Measurements from ENCODE around the gene ARSK.
A peak's percentile ranks its signal among the peaks of the same experiment; 100 is the strongest.
"Not testable (repeated sequence)": the region's sequence is repeated elsewhere in the genome, so short reads cannot be mapped to it uniquely, and the experiment has no call there.

Gene ARSK

DNA sequence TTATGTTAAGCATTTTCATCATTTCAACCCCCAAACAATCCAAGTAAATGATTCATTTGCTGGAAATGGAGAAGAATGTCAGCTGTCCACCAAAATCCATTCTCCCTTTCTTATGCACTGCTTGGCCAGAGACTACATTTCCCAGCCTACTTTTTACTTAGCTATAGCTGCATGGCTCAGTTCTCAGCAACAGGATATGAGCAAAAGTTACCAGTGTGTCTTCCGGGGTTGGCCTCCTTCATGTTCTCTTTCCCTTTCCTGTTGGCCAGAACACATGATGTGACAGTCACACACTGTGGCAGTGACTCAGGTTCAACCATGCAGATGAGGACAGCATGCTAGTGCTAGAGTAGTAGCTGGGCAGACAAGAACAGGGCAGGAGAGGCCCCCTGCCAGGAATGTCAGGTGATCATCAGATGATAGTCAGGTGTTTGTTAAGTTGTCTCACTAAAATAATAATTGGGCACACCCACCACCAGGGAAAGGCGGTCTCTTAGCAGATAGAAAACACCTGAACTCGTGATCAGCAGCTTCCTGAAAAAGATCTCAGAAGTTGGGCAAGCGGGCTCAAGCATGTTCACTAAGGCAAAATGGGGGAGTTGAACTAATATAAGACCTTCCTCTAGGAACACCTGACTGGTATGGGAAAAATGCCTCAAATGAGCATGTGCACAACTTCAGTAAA lies 77.2 kb downstream of the ARSK start:
- DNase-seq (ENCODE audit: low read depth), result peak; percentile 73
- H3K4me3 ChIP-seq (ENCODE audit: low read depth, low read length), result no peak overlapping the region
- TF ChIP-seq, protein P1, sequence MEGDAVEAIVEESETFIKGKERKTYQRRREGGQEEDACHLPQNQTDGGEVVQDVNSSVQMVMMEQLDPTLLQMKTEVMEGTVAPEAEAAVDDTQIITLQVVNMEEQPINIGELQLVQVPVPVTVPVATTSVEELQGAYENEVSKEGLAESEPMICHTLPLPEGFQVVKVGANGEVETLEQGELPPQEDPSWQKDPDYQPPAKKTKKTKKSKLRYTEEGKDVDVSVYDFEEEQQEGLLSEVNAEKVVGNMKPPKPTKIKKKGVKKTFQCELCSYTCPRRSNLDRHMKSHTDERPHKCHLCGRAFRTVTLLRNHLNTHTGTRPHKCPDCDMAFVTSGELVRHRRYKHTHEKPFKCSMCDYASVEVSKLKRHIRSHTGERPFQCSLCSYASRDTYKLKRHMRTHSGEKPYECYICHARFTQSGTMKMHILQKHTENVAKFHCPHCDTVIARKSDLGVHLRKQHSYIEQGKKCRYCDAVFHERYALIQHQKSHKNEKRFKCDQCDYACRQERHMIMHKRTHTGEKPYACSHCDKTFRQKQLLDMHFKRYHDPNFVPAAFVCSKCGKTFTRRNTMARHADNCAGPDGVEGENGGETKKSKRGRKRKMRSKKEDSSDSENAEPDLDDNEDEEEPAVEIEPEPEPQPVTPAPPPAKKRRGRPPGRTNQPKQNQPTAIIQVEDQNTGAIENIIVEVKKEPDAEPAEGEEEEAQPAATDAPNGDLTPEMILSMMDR (conservative IDR thresholded peaks at IDR 0.05; ENCODE audit: low read depth, low read length), result no peak

DNA sequence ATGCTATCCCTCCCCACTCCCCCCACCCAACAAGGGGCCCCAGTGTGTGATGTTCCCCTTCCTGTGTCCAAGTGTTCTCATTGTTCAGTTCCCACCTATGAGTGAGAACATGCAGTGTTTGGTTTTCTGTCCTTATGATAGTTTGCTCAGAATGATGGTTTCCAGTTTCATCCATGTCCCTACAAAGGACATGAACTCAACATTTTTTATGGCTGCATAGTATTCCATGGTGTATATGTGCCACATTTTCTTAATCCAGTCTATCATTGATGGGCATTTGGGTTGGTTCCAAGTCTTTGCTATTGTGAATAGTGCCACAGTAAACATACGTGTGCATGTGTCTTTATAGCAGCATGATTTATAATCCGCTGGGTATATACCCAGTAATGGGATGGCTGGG lies 78.0 kb downstream of the ARSK start:
- not testable (repeated sequence) for H3K4me3 ChIP-seq (ENCODE audit: low read depth, low read length); DNase-seq (ENCODE audit: low read depth)

DNA sequence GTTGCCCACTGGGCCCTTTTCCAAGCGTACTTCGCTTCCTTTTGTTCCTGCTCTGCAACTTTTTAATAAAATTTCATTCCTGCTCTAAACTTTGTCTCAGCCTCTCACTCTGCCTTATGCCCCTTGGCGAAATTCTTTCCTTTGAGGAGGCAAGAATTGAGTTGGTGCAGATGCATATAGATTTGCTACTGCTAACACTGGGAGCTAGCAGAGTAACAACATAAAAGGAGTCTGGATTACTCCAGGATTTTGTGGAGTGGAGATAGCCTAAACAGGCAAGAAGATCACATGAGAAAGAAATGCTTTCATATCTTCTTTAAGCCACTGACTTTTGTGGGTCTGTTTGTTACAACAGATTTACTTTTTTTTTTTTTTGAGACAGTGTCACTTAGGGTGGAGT lies 78.8 kb downstream of the ARSK start:
- TF ChIP-seq, protein P1 (conservative IDR thresholded peaks at IDR 0.05; ENCODE audit: low read depth, low read length), result no peak
- no peak for DNase-seq (ENCODE audit: low read depth)
- no peak overlapping the region for H3K4me3 ChIP-seq (ENCODE audit: low read depth, low read length)

DNA sequence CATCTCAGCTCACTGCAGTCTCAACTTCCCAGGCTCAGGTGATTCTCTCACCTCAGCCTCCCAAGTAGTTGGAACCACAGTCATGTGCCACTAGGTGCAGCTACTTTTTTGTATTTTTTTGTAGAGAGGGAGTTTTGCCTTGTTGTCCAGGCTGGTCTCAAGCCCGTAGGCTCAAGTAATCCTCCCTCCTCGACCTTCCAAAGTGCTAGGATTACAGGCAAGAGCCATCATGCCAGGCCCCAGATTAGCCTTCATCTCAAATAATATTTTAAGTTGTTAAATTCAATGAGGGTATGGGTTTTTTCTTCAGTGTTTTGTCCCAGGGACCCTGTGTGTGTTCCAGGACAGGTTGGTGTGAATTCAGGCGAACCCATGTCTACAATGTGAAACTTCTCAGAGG lies 79.2 kb downstream of the ARSK start:
- TF ChIP-seq, protein P1 (conservative IDR thresholded peaks at IDR 0.05; ENCODE audit: low read depth, low read length), result no peak
- no peak for DNase-seq (ENCODE audit: low read depth)
- H3K4me3 ChIP-seq (ENCODE audit: low read depth, low read length), result no peak overlapping the region

DNA sequence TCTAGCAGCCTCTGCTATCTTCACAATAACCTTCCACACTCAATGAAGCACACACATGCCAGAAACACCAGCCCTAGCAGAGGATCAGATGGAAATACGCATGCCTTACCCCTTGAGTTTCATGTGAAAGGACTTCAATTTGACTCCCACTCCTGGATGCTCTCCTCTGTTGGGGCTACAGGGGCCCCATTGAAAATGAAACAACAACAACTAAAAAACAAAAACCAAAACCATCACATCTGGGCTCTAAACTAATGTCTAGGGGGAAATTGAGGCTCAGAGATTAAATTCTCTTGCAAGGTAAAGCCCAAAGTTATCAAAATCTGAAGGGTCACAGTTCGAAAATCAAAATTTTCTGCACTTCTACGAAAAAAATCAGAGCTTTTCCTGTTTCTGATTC lies 83.7 kb downstream of the ARSK start:
- TF ChIP-seq, protein P1 (conservative IDR thresholded peaks at IDR 0.05; ENCODE audit: low read depth, low read length), result no peak
- DNase-seq (ENCODE audit: low read depth), result no peak
- H3K4me3 ChIP-seq (ENCODE audit: low read depth, low read length), result no peak overlapping the region

DNA sequence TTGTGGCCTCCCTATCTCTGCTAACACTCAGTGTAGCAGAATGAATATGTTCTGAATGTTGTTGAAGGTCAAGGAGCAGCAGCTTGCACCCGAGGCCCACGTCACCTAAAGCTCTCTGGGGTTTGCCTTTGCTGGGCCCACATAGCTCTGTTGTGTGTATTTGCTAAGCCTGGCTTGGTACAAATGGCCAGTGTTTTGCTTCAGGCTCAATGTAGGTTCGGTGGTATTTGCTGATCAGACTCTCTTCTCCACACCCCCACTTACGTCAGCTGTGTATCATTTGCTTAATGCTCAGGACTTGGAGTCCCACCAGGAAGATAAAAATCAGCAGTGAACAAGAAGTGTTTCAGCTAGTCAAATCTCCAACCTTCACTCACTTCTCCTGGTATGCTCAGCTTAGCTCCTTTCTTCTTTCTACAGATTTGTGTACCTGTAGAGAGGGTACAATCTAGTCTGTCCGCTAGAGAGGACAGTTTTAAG lies 86.9 kb downstream of the ARSK start:
- DNase-seq (ENCODE audit: low read depth), result peak; percentile 94
- TF ChIP-seq, protein P1 (conservative IDR thresholded peaks at IDR 0.05; ENCODE audit: low read depth, low read length), result no peak

DNA sequence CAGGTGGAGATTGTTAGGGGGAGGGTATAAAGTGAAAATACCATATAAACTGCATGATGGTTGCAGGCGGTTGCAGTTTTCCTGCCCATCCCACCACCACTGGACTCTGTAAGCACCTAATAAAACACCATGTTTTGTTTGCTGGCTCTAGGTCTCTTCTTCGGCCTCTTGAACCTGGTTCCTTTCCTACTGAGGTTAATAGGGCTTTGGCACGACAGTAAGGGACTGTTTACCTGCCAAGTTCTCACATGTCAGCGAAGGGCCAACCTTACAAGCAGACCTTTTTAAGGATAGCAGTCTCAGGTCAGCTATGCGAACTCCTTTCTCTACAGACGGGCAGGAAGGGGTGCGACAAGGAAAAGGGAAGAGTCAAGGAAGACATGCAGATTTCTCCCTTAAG lies 88.3 kb downstream of the ARSK start:
- no peak overlapping the region for H3K4me3 ChIP-seq (ENCODE audit: low read depth, low read length)
- TF ChIP-seq, protein P1 (conservative IDR thresholded peaks at IDR 0.05; ENCODE audit: low read depth, low read length), result no peak

More for the DNA sequence above, 86.9 kb downstream of the ARSK start:
- H3K4me3 ChIP-seq (ENCODE audit: low read depth, low read length), result no peak overlapping the region

More for the DNA sequence above, 88.3 kb downstream of the ARSK start:
- no peak for DNase-seq (ENCODE audit: low read depth)
